Chondrocyte (in vitro differentiated cells): ENCODE results near the gene SERPINA1. TPM values are rescaled to one million over a fixed set of nuclear protein-coding genes. Genes with fewer than 3 reads are reported as not detected.

Experiments
- DNase-seq: peaks from one replicate; pipeline ENCODE4 v3.0.0; 2021; ENCODE audit warnings: mixed read lengths, low spot score
- H3K27ac Mint-ChIP-seq: one replicate; pipeline ENCODE4 v1.8.0; 2021; ENCODE audit warnings: mild to moderate bottlenecking, moderate library complexity, mixed read lengths; ENCODE audit not compliant: unreplicated experiment
- H3K27me3 Mint-ChIP-seq: 2 replicates; pipeline ENCODE4 v1.8.0; 2021; ENCODE audit warnings: low read depth, mixed read lengths
- H3K36me3 Mint-ChIP-seq: 2 replicates; pipeline ENCODE4 v1.8.0; 2021; ENCODE audit warnings: low read depth, mixed read lengths
- H3K4me1 Mint-ChIP-seq: 2 replicates; pipeline ENCODE4 v1.8.0; 2021; ENCODE audit warnings: low read depth, mild to moderate bottlenecking, mixed read lengths
- H3K4me3 Mint-ChIP-seq: one replicate; pipeline ENCODE4 v1.8.0; 2021; ENCODE audit warnings: mild to moderate bottlenecking, moderate library complexity, mixed read lengths; ENCODE audit not compliant: unreplicated experiment
- H3K9me3 Mint-ChIP-seq: 2 replicates; pipeline ENCODE4 v1.8.0; 2021; ENCODE audit warnings: low read depth, mixed read lengths
- total RNA-seq: library from RNA; stranded (reverse); gene quantifications from 3 replicates; pipeline ENCODE4 v1.2.1, GENCODE V29; 2021
- TF ChIP-seq, protein P1 (sequence below): fragments of 200-600 bp; sonication (generic); IDR thresholded peaks from 2 replicates; pipeline ENCODE4 v1.5.0; 2021; ENCODE audit warnings: antibody characterized with exemption, mild to moderate bottlenecking, moderate library complexity

Gene SERPINA1
- total RNA-seq, 1 donor from 2014 or later = 0.20 TPM

DNA sequence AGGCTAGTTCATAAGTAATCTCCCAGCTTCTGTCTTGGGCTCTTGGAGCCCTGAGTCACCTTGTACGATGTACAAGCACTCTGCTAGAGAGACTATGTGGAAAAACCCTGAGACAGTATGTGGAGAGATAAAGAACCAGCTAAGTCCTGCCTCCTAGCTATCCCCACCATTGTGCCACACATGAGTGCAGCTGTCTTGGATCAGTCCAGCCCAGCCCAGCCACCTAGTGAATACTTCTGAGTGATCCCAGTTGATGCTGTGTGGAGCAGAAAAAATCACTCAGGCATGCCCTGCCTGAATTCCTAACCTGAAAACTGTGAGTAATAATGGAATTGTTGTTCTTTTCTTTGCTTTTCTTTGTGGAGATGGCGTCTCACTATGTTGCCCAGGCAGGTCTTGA is 60.2 kb downstream of the SERPINA1 start:
- Mint-ChIP-seq H3K27ac (no peak overlapping the region), H3K27me3 (no peaks in the 10 kb centered on the region), H3K9me3 (peaks cover 3% of the 10 kb centered on the region), H3K36me3 (no peaks in the 10 kb centered on the region), H3K4me1 (peaks cover 2% of the 10 kb centered on the region), H3K4me3 (no peak overlapping the region)
- TF ChIP-seq, protein P1, sequence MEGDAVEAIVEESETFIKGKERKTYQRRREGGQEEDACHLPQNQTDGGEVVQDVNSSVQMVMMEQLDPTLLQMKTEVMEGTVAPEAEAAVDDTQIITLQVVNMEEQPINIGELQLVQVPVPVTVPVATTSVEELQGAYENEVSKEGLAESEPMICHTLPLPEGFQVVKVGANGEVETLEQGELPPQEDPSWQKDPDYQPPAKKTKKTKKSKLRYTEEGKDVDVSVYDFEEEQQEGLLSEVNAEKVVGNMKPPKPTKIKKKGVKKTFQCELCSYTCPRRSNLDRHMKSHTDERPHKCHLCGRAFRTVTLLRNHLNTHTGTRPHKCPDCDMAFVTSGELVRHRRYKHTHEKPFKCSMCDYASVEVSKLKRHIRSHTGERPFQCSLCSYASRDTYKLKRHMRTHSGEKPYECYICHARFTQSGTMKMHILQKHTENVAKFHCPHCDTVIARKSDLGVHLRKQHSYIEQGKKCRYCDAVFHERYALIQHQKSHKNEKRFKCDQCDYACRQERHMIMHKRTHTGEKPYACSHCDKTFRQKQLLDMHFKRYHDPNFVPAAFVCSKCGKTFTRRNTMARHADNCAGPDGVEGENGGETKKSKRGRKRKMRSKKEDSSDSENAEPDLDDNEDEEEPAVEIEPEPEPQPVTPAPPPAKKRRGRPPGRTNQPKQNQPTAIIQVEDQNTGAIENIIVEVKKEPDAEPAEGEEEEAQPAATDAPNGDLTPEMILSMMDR = no peak
- no peak for DNase-seq

Other genes starting within 250 kb of the SERPINA1 start
- gene PPP4R4, start 214.3 kb downstream of the SERPINA1 start, total RNA-seq = 0.22 TPM in 1 of 3 replicates, not detected in the others
- gene SERPINA10, start 95.3 kb downstream of the SERPINA1 start, total RNA-seq = not detected in 3 replicates
- not detected in 3 replicates for gene SERPINA6, start 65.3 kb downstream of the SERPINA1 start, total RNA-seq
- not detected in 3 replicates for gene SERPINA2, start 21.9 kb downstream of the SERPINA1 start, total RNA-seq
- gene SERPINA11, start 64.2 kb upstream of the SERPINA1 start, total RNA-seq = not detected in 3 replicates
- gene SERPINA9, start 87.6 kb upstream of the SERPINA1 start, total RNA-seq = not detected in 3 replicates
- gene SERPINA12, start 120.9 kb upstream of the SERPINA1 start, total RNA-seq = not detected in 3 replicates
- not detected in 3 replicates for gene SERPINA4, start 172.8 kb upstream of the SERPINA1 start, total RNA-seq
- gene SERPINA5, start 192.8 kb upstream of the SERPINA1 start, total RNA-seq = 0.50 to 0.54 TPM in 2 of 3 replicates, not detected in the other
- 3.6 to 4.6 TPM (median 3.9 TPM) in 3 replicates for gene SERPINA3, start 223.8 kb upstream of the SERPINA1 start, total RNA-seq